Fibroblast of pulmonary artery (primary cell): Measurements from ENCODE around the gene RAP1GAP.

ENCODE experiments used
- DNase-seq: peaks from one replicate; pipeline ENCODE4 v3.0.0-alpha.2; 2010; ENCODE audit warnings: low read depth
- H3K4me3 ChIP-seq: replicated peaks from 2 replicates; pipeline ENCODE4 v1.5.1; 2011; ENCODE audit warnings: low read depth, mild to moderate bottlenecking, control low read depth, low read length, moderate library complexity
- TF ChIP-seq, protein P1 (sequence below): IDR thresholded peaks from 2 replicates; pipeline ENCODE4 v1.5.1; 2011; ENCODE audit warnings: mild to moderate bottlenecking, control low read depth, low read length, inconsistent platforms; ENCODE audit errors: missing control alignments

The RAP1GAP gene

DNA sequence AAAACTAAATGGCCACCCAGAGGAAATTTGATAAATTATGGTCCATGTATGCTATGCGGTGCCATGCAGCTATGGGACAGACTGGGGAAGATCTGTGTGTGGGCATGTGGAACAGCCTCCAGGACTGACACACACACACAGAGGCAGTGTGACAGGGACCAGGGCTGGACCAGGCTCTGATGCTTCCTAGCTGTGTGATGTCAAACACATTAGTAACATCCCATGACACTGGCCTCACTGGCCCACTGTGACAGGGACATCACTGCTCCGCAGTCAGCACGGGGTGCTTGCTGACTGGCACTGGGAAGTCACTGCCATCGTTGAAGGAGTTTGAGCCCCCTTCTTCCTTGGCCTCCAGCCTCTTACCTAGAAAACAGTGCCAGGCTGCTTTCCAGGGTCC lies 13.9 kb downstream of the RAP1GAP start:
- TF ChIP-seq, protein P1, sequence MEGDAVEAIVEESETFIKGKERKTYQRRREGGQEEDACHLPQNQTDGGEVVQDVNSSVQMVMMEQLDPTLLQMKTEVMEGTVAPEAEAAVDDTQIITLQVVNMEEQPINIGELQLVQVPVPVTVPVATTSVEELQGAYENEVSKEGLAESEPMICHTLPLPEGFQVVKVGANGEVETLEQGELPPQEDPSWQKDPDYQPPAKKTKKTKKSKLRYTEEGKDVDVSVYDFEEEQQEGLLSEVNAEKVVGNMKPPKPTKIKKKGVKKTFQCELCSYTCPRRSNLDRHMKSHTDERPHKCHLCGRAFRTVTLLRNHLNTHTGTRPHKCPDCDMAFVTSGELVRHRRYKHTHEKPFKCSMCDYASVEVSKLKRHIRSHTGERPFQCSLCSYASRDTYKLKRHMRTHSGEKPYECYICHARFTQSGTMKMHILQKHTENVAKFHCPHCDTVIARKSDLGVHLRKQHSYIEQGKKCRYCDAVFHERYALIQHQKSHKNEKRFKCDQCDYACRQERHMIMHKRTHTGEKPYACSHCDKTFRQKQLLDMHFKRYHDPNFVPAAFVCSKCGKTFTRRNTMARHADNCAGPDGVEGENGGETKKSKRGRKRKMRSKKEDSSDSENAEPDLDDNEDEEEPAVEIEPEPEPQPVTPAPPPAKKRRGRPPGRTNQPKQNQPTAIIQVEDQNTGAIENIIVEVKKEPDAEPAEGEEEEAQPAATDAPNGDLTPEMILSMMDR = no peak
- no peak for DNase-seq
- H3K4me3 ChIP-seq = no peak overlapping the region

DNA sequence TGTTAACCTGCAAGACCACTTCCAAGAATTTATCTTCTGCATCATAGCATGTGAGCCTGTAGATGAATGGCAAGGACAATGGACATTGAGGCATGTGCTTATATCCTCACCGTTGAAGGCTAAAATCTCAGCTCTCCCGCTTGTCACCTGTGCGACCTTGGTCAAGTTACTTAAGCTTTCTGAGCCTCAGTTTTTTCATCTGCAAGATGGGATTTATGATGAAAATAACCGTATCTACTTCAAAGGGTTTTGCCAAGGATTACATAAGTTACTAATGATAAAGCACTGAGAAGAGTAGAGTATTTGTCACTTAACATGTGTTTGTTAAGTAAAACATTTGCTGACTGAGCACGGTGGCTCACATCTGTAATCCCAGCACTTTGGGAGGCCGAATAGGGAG lies 14.9 kb downstream of the RAP1GAP start:
- TF ChIP-seq, protein P1 = no peak
- no peak for DNase-seq
- no peak overlapping the region for H3K4me3 ChIP-seq

DNA sequence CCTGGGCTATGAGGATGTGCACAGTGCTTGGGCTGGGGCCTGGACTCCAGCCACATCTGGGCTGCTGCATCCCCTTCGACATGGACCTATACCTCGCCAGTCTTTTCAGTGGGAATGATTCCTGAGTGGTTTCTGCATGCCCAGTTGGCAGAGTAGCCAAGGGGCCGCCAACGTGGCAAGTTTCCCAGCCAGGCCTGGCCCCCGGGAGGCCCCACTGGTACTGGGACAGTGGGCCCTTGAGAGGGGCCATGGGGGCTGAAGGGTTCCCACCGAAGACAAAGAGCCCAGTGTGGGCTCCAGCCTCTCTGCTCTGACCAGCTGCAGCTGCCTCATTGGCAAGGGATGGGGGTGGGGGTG lies 15.4 kb downstream of the RAP1GAP start:
- no peak for DNase-seq
- TF ChIP-seq, protein P1 = no peak
- no peak overlapping the region for H3K4me3 ChIP-seq

DNA sequence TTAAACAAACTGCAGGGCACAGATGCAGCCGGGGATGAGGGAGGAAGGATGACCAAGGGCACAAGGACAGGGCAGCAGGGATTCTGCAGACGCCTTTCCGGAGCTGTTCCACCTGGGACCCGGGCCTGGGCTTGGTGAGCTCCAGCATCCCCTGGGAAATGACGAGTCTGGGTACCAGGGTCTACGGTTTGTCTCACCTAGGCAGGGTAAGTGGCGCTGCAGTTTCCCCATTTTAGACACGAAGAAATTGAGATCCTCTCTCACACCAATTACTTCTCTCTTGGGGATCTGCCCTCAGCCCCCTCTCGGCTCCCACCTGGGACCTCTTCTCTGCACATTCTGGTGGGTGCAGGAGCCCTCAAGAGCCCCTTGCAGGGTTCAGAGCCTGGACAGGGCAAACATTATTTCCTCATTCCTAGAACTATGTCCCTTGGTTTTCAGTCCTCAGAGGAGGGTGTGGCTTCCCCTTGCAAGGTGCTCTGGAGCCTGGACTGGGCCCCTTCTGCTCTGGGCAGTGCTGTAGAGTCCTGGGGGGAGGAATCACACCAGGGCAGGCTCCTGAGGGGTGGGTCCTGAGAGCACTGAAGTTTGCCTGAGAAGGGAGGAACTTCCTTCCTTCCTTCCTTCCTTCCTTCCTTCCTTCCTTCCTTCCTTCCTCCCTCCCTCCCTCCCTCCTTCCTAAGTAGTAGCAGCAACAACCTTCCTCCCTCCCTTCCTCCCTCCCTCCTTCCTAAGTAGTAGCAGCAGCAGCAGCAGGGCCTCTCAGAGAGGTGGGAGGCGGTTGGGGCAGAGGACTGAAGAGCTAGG lies 16.0 kb downstream of the RAP1GAP start:
- no peak for DNase-seq
- H3K4me3 ChIP-seq = no peak overlapping the region
- TF ChIP-seq, protein P1 = no peak

DNA sequence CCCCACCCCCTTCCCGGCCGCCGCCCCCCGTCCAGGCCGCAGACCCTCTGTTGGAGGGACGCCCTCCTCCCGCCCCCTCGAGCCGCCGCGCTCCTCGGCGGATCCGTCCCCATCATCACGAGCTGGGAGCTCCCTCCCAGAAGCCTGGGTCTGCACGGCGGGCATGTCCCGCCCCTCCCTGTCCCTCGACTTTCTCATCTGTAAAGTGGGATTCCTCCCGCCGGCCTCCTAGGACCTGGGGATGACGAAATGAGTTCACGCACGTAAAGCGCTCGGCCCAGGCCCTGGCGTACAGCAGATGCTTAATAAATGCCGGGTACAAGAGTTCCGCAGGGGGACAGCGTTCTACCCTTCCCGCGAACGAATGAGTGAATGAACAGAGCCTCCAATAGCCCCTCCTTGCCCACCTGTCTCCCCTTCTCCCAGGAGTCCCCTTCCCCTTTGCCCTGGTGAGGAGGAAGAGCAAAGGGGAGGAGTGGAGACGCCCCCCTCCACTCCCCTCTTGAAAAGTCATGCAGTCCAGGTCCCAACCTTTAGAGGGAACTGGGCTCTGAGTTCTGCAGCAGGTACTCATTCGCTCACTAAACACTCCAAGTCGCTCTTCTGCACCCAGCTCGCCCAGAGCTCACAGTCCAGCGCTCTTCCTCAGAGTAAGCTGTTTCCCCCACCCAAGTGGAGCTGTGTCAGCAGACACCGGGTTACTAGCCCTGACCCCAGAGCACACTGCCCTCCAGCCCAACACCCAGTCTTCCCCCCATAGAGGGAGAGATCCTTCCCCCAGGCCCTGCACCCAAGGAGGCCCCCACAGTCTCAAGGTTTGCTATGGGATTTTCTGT lies 16.8 kb downstream of the RAP1GAP start:
- TF ChIP-seq, protein P1 = no peak
- DNase-seq = no peak
- no peak overlapping the region for H3K4me3 ChIP-seq

DNA sequence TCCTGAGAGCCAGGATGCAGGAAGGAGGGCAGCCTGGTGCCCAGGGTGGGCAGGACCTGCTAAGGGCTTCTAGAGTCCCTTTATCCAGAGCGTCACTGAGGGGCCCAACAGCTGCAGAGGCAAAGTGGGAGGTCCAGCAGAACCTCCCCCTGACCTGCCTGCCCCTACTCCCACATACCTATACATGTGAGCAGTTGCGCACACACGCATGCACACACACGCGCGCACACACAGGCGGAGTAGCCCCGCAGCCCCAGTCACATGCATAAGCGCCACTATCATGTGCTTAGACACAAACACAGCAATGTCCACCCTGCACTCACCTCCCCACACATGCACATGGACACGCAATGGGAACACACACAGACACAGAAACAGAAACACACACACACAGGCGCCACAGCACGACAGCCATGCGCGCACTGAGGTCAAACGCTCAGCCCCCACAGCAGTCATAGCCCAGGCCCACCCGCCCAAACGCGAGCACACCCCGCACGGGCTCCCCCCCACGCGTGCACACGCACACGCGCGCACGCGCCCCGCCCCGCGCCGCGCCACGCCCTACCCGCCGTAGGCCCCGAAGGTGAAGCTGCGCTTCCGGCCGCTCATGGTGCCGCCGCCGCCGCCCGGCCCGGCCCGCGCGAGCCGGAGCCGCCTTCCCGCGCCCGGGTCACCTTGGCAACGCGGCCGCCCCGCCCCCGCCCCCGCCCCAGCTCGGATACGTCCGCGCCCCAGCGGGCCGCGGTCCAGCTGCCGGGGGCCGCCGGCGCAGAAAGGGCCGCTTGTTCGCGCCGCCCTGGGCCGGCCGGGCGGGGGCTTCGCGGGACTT lies 17.7 kb downstream of the RAP1GAP start:
- TF ChIP-seq, protein P1 = no peak
- H3K4me3 ChIP-seq = peak overlapping the region; percentile 35
- no peak for DNase-seq
